Measurements from ENCODE around the gene CNGA4.

CNGA4 gene, protein sequence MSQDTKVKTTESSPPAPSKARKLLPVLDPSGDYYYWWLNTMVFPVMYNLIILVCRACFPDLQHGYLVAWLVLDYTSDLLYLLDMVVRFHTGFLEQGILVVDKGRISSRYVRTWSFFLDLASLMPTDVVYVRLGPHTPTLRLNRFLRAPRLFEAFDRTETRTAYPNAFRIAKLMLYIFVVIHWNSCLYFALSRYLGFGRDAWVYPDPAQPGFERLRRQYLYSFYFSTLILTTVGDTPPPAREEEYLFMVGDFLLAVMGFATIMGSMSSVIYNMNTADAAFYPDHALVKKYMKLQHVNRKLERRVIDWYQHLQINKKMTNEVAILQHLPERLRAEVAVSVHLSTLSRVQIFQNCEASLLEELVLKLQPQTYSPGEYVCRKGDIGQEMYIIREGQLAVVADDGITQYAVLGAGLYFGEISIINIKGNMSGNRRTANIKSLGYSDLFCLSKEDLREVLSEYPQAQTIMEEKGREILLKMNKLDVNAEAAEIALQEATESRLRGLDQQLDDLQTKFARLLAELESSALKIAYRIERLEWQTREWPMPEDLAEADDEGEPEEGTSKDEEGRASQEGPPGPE

DNA sequence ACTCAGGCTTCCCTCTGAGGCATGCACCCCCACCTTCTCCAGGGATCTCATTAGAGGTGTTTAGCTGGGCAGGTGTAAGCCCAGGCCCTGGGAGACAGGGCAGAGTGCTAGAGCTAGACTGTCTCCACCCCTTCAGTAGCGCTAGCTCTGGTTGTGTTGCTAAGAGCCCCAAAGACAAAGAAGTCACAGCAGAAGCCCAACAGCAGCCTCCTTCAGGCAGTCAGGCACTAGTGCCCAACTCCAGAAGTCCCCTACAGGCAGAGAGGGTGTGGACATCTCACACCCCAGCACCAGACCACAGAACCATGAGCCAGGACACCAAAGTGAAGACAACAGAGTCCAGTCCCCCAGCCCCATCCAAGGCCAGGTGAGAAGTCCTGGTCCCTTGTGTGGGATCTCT, at the start of gene CNGA4:
TSS of gene CNGA4 (plus strand) at position 188 of the 400 bp plus-strand sequence. CDS start at position 306, 118 bp downstream.
- no peak for FAIRE-seq

DNA sequence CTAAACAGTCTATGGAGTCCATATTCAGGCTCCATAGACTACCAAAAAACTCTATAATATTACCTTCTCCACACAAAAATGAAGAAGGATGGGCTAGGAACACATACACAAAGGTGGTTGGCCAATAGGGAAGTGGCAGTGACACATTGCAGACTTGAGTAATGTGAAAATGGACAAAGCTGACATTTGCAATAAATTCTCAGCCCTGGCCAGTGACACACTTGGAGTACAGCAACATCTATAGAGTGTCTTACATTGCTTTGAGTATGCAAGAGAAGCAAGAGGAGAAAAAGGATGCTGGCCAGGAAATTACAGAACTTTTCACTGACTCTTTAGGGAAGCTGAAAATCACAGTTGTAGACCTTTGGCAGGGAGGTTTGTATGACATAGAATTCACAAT, 47.1 kb upstream of the CNGA4 start:
- FAIRE-seq = no peak

DNA sequence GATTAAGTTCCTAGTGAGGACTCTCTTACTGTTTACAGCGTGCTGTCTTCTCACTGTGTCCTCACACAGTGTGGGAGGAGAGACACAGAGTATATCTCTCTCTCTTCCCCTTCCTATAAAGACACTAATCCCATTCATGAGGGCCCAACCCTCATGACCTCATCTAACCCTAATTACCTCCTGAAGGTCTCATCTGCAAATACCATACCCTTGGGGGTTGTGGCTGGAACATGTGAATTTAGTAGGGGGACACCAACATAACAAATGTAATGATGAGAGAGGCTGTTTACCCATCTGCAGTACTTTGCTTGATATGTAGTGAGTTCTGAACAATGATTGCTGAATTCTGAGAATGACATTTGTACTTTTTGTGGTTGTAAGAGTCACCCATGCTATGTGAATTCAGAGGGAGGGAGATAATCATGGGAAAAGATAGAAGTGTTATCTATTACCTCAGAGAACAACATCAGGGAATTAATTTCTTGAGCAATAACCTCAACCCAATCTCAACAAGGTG, 44.8 kb upstream of the CNGA4 start:
- FAIRE-seq = no peak

DNA sequence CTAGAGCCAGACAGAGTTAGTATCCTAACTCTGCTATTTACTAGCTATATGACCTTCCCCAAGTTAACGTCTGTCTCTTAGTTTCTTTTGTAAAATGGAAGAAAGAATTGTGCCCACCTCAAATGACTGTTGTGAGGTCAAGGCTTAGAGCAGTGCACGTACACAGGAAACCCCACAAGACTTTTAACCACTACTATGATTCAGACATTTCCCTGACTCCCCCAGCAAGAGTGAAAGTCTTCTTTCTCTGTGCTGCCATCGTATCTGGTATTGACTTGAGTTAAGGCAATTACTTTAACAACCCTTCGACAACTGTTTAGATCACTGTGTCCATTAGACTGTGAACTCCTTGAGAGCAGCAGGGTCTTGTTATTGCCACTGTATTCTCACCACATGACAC, 42.5 kb upstream of the CNGA4 start:
- no peak for FAIRE-seq

DNA sequence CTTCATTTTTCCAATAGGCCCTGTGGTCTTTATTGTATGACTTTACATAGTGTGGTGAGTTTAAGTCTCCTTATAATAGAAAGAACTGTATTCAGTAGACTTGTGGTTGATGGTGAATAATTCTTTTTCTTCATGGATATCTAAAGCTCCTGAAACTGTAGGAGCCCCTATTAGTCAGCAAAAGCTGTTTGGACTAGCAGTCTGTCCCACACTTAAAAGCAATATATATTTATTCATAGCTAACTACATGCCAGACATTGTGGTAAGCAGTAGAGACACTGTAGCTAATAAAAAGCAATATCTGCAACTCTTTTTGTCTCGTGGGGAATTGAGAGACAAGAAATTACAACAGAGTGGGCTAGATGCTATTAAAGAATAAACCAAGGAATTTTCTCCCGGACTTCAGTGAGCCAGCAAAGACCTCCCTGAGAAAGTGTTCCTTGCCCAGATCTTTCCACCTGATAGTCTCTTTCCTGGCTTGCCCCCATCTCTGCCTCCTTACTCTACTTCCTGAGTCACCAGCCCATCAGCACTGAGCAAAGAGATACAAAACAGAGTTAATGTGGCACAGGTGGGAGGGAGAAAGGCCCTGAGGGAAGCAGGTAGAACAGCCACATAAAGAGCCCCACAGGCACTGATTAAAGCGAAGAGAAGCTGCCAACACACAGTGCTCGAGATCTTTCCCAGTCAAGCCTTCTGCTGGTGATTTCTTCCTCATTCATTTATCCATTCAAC, 41.3 kb upstream of the CNGA4 start:
- no peak for FAIRE-seq

DNA sequence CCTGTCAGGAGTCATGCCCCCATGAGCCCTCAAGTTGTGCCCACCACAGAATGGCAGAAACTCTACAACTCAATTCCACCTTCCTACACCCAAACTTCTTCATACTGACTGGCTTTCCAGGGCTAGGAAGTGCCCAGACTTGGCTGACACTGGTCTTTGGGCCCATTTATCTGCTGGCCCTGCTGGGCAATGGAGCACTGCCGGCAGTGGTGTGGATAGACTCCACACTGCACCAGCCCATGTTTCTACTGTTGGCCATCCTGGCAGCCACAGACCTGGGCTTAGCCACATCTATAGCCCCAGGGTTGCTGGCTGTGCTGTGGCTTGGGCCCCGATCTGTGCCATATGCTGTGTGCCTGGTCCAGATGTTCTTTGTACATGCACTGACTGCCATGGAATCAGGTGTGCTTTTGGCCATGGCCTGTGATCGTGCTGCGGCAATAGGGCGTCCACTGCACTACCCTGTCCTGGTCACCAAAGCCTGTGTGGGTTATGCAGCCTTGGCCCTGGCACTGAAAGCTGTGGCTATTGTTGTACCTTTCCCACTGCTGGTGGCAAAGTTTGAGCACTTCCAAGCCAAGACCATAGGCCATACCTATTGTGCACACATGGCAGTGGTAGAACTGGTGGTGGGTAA, 39.6 kb upstream of the CNGA4 start, which contains the start of gene OR52W1:
TSS of gene OR52W1 (plus strand) at position 51 of the 637 bp plus-strand sequence. CDS start at position 51, 0 bp downstream.
- no peak for FAIRE-seq

DNA sequence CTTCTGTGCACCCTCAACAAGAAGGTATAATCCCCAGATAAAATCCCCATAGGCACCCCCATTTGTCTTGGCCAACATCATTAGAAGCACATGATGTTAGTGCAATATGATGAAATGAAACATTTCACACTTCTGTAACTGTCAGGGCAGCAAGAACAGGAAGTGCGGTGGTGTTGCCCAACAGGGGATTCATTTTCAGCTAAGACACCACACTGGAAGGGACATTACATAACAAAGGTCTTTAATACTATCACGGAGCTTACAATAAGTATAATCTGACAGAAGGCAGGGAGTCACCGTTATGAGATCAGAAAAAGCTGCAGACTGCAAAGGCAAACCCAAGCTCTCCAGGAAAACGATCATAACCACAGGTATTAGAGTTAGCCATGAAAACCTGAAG, 37.9 kb upstream of the CNGA4 start:
- no peak for FAIRE-seq

DNA sequence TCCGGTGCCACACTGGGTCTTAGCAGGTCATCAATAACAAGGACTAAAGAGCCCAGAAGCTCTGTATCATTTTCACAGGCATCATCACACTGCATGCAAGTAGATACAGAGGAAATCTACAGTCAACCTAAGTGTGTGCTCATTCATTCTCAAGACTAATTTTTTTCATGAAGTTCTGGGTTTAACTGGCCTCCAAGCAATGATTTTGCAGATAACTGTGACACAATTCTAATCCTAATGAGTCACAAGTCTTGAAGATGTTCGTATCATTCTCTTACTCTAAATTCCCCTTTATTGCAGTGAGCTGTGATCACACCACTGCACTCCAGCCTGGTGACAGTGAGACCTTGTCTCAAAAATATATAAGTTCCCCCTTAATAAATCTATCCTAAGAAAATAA, 37.4 kb upstream of the CNGA4 start:
- no peak for FAIRE-seq

DNA sequence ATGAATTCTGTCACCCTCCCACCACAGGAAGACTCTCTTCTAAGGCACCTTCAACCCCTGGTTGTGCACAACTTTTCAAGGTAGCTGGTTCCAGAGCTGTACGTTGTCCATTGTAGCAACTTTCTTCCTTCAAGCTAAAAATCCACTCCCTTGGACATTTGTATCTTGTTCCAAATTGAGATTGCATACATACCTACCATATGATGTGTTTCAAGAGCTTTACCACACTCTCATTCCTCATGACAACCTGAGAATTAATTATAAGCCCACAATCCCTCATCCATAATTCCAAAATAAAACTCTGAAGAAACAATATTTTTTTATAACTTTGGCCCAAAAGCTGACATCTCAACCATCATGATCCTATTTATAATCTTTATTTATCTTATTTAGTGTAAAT, 36.8 kb upstream of the CNGA4 start:
- FAIRE-seq = no peak

DNA sequence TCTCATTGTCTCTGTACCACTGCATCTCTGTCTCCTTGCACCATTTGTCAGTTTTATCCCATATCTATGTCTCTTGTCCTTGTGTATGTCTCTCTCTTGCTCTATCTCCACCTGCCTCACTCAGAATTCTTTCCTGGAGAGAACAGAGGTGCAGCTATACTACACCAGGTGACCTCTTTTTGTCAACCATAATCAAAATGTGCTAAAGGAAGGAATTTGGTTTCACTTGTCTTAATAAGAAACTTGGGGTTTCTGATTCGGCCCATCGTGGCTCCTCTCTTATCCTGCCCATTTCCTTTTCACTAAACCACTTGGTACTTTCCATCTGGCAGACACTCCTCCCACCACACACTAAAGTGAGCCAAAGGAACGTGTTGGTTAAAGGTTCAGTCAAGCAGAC, 35.6 kb upstream of the CNGA4 start:
- no peak for FAIRE-seq

DNA sequence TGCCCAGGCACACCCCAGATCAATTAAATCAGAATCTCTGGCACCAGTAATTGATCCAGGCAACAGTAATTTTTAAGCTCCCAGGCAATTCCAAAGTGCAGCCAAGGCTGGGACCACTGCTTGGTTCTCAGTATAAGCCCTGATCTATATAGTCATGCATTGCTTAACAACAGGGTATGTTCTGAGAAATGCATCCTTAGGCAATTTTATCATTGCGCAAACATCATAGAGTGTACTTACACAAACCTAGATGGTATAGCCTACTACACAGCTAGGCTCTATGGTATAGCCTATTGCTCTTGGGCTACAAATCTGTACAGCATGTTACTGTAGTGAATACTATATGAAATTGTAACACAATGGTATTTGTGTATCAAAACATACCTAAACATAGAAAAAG, 34.2 kb upstream of the CNGA4 start:
- FAIRE-seq = no peak

DNA sequence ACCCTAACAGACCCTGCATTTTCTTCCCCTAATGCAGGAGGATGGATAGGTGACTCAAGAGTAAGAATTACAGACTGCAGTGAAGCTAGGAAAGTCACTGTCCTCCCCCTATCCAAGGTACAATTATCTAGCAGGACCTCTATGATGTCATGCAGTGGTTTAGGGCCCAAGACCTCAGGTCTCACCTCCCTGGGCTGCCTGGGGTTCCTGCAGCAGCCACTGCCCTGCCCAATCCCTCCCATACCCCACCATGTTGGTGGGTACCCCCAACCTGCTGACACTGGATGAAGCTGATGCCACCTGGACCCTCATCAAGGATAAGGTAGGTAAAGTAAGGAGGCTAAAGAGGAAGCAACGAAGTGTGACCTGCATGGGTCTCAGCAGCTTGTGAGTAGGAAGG, 33.5 kb upstream of the CNGA4 start, which contains the start of gene C11orf42:
TSS of gene C11orf42 (plus strand) at position 192 of the 400 bp plus-strand sequence. CDS start at position 251, 59 bp downstream.
- no peak for FAIRE-seq

DNA sequence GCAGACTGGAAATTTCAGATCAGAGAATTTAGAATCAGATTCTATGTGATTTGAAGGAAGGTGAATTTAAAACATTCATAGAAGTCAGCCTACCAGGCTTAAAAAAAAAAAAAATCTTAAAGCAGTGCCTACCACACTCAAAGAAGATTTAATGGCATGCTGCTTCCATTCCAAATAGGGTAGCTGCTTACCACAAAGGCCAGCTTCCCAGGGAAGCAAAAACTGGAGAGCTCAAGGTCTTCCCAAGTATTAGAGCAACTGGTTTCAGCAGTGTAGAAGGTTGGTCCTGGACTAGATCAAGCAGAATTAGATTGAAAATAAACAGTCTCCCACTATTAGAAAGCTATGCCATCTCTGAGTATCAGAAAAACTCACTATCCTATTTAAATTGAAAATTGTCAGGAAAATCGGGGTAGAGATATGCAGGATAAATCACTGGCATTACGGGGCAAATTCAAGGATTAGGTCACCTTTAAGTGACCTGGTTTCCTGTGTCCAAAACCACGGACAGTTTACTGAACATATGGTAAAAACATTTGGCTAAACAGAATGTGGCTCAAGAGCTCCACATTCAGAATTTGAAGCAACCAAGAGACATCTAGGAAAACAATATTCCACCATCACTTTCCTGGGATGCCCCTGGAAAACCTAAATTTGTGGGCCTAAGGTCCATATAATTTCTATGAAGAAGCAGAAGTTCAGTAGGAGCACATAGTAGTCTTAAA, 32.3 kb upstream of the CNGA4 start:
- no peak for FAIRE-seq

DNA sequence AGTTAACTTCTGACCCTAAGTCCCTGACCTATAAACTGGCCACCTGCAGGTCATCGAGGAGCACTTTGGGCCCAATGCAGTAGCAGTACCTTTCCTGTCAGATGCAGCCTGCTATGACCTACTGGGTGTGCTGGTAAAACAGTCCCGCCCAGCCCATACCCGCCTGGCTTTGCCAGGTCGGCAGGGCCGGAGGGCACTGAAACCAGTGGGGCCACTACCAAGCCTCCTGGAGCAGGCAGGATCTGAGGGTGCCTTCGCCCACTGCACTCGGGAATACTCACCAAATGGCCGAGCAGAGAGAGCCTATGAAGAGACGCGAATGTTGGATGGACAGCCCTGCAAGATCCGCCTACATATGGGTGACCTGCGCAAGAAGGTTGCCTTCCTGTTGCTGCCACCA, 29.1 kb upstream of the CNGA4 start:
- FAIRE-seq = no peak

DNA sequence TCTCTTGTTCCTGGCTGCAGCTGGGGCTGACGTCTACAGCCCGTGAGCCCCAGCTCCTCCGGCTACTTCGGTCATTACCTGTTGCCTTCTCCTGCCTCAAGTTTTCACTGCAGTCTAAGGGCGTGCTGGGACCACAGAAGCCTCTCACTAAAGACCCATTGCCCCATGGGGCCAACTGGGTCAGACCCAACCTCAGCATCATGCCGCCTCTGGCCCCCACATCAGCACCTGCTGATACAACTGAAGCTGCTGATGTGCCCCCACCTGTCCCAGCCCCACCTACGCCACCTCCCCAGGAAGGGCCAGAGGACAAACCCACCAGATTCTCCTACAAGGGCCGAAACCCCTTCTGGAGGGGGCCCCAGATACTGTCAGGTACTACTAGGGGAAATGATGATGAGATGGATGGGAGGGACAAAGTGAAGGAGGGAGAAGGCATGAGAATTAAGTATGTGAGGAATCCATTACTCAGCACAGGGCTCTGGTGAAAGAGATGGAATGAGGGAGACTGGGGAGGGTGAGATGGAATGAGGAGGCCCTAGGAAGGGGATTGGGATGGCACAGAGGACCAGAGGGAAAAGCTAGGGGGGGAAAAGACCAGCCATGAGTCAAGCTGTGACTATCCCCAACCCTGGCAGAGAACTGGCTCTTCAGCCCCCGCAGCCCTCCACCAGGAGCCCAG, 28.5 kb upstream of the CNGA4 start:
- no peak for FAIRE-seq

DNA sequence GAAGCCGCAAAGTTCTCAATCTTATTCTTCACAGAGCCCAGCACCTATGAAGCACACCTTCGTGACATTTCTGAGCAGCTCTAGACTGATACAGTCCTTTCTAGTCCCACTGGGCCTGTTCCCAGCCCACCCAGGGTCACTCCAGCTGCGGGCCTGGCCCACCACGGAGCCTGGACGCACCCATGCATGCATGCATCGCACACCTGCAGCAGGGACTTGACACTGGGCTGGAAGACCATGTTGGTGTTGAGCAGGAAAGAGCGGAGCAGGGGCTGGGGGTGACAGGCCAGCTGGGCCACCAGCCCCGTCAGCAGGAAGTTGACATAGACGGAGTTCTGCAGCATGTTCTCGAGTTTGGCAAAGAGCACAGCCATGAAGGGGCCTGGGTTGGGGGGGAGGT, 24.4 kb upstream of the CNGA4 start:
- no peak for FAIRE-seq

DNA sequence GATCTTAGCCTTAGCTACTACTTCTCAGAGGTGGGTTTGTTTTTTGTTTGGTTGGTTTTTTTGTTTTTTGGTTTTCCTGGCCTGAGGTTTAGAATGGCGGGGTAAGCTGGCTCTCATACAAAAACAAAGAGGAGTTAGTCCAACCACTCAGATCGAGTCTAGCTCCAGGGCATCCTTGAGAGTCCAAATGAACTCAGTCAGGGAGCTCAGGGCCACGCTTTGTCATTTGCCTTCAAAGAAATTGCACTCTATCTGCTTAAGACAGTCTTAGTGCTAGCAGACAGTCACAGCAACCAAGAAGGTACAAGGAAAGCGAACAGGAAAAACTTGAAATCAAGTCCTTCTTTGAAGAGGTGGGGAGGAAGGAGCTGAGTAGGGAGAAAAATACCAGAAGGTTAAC, 22.4 kb upstream of the CNGA4 start:
- FAIRE-seq = no peak

DNA sequence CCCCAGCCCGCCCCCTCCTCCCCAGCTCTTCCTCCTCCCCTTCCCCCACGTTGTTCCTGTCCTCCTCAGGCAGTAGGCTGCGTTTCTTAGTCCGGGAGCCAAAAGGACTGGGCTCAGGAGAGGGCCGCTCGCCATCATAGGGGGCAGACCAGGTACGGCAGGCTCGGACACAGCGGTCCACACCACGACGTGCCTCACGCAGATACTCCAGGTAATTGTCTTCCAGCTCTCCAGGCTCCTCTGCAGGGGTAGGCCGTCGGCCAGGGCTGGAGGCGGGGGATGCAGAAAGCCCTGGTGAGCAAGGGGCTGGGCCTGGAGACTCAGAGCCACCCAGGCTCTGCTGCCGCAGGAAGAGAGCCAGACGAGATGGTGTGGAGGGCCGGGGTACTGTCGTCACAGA, 21.2 kb upstream of the CNGA4 start:
- FAIRE-seq = no peak

DNA sequence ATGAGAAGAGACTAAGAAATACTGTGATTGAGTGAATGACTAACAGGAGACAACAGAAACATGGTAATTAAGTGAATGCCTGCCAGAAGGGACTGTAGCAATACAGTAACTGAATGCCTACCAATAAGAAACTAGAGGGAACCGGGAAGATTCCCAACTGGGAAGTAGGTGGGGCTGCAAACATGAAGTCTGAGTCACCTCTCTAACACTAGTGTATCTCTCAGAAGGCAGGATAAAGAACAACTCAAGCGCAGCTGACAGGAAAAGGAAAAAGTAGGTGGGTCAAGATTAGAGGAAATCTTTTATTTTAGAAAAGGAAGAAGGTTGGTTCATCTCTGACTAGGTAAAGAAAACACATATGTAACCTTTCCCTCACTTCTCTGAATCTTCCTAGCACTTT, 19.5 kb upstream of the CNGA4 start:
- FAIRE-seq = no peak

DNA sequence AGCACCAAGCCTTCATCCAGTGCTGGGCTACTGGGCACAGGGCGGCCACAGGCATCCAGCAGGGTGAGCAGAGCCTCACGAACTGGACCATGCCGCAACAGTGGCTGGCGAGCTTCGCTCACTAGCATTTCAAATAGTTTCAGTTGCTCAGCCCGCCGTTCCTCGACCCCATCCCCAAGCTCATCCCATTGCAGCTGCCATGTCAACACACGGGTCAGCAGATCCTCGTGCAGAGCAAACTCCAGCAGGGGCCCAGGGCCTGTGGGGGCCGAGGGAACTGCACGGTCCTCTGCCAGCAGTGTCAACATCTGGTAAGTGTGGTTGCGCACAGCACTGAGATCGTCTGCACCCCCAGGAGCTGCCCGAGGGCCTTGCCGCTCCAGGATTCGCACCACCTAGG, 15.0 kb upstream of the CNGA4 start:
- FAIRE-seq = no peak

DNA sequence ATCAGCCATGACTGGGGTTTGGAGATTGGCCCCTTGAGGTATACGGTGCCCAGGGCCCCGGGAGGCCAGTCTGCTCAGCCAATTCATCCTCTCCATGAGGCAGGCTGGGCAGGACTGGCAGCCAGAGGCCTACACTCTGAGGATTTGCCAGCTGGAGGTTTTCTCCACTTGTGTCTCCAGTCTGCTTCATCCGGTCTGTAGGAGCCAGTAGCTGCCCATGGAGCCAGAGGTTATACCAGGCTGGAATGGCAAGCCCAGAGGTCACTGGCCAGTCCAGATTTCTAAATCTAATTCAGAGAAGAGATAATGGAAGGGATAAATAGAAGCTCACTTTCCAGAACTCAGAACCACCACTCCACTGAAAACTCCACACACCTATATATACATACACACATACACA, 14.5 kb upstream of the CNGA4 start:
- no peak for FAIRE-seq

DNA sequence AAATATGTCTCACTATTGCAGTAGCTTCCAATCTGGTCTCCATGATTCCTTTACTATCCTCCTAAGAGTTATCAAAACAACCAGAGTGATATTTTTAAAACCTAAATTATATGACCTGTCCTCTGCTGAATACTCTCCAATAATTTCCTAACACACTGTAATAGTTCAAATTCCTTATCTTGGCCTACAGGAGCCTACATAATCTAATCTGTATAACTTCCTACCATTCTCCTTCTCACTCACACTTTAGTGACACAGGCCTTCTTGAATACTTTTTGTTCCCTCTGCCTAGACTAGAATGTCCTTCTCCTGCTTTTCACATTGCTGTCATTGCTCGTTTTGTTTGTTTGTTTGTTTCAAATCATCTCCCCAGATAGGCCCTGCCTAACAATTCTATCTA, 13.9 kb upstream of the CNGA4 start:
- FAIRE-seq = no peak
